Uterus (tissue), 2 donors: Measurements from ENCODE around the gene FOXE3.

Experiments
- CTCF ChIP-seq, 4 experiments: fragments of 200-600 bp in 2 of 4; fragments of 450-650 bp in 2 of 4; sonication (generic) in 2 of 4; IDR thresholded peaks; one replicate each; pipeline ENCODE4 v1.5.1; 2016 to 2019; ENCODE audit warnings: antibody characterized with exemption in 4 of 4, mild to moderate bottlenecking in 2 of 4, moderate library complexity in 1 of 4
- POLR2A ChIP-seq, 2 donors: fragments of 450-650 bp; IDR thresholded peaks; one replicate each; pipeline ENCODE4 v1.6.1; 2016; ENCODE audit warnings: antibody characterized with exemption in 2 of 2, mild to moderate bottlenecking in 1 of 2, moderate library complexity in 1 of 2

DNA sequence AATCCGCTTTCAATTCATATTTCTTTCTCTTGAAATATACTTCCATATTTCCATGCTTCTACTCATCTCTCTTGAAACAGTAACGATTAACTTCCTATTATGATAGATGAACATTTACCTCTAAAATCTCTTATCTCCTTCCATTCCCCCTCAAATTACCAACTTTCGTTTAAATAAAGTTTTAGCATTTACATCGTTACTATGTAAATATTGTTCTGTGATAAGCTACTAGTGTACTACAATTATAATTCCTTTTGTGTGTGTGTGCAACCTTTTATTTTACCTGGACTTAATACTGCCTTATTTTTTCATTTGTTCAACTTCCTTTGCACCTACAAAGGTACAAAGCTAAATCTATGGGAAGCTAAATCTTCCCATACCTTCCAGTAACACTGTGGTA is 4.5 kb downstream of the FOXE3 start:
- no peak for TF ChIP-seq CTCF (IDR thresholded peaks at IDR 0.05)
- no peak for TF ChIP-seq POLR2A (IDR thresholded peaks at IDR 0.05)
